Measurements from ENCODE around the gene UGT1A5. TPM values are rescaled to one million over a fixed set of nuclear protein-coding genes. Genes with fewer than 3 reads are reported as not detected.

The UGT1A5 gene
- polyA plus RNA-seq, 1 donor from 2014 or later: not detected

GRCh38 chr2:233802132-233802815 lies 89.6 kb downstream of the UGT1A5 start:
- no peak overlapping the region for H3K4me3 ChIP-seq (ENCODE audit: low read length)
- H3K4me2 ChIP-seq (ENCODE audit: low read length): no peak overlapping the region
- H3F3A ChIP-seq (ENCODE audit: insufficient read depth, low read length, poor library complexity, severe bottlenecking): no peaks in the 10 kb centered on the region
- H3K79me2 ChIP-seq (replicated peaks; ENCODE audit: insufficient read depth, low read length): no peaks in the 10 kb centered on the region
- H3K9me2 ChIP-seq (ENCODE audit: insufficient read depth, low read length): no peaks in the 10 kb centered on the region
- H3K27me3 ChIP-seq (ENCODE audit: insufficient read depth, low read depth, low read length): no peaks in the 10 kb centered on the region
- no peaks in the 10 kb centered on the region for H3K36me3 ChIP-seq (ENCODE audit: insufficient read depth, low read length)
- no peak overlapping the region for H2AFZ ChIP-seq (ENCODE audit: low read depth, low read length)
- no peak for TF ChIP-seq EP300 (conservative IDR thresholded peaks at IDR 0.05; ENCODE audit: poor library complexity, severe bottlenecking)
- TF ChIP-seq SMC3 (conservative IDR thresholded peaks at IDR 0.05; ENCODE audit: poor library complexity): no peak
- no peak for TF ChIP-seq RAD21 (conservative IDR thresholded peaks at IDR 0.05)
- TF ChIP-seq MXI1 (conservative IDR thresholded peaks at IDR 0.05; ENCODE audit: poor library complexity, severe bottlenecking): no peak
- no peak for TF ChIP-seq EZH2 (IDR thresholded peaks at IDR 0.05; ENCODE audit: borderline replicate concordance, insufficient read depth, low read length, poor library complexity, severe bottlenecking)
- TF ChIP-seq REST (IDR thresholded peaks at IDR 0.05; ENCODE audit: borderline replicate concordance): no peak
- TF ChIP-seq CTCF (IDR thresholded peaks at IDR 0.05; ENCODE audit: poor library complexity, severe bottlenecking): no peak
- TF ChIP-seq POLR2AphosphoS5 (IDR thresholded peaks at IDR 0.05): no peak
- TF ChIP-seq TAF1 (IDR thresholded peaks at IDR 0.05; ENCODE audit: low read depth): no peak
- H4K20me1 ChIP-seq (ENCODE audit: insufficient read depth): no peaks in the 10 kb centered on the region
- H3K9me3 ChIP-seq (ENCODE audit: low read length): no peaks in the 10 kb centered on the region
- H3K27ac ChIP-seq (ENCODE audit: low read length): no peak overlapping the region
- H3K9ac ChIP-seq (ENCODE audit: low read length): no peak overlapping the region

GRCh38 chr2:233803292-233803911 lies 90.7 kb downstream of the UGT1A5 start:
- no peak overlapping the region for H3K9ac ChIP-seq (ENCODE audit: low read length)
- H3K36me3 ChIP-seq (ENCODE audit: insufficient read depth, low read length): no peaks in the 10 kb centered on the region
- no peak overlapping the region for H3K4me2 ChIP-seq (ENCODE audit: low read length)
- TF ChIP-seq RAD21 (conservative IDR thresholded peaks at IDR 0.05): no peak
- no peak for TF ChIP-seq MXI1 (conservative IDR thresholded peaks at IDR 0.05; ENCODE audit: poor library complexity, severe bottlenecking)
- no peak for TF ChIP-seq EZH2 (IDR thresholded peaks at IDR 0.05; ENCODE audit: borderline replicate concordance, insufficient read depth, low read length, poor library complexity, severe bottlenecking)
- no peak for TF ChIP-seq CTCF (IDR thresholded peaks at IDR 0.05; ENCODE audit: poor library complexity, severe bottlenecking)
- no peak for TF ChIP-seq EP300 (conservative IDR thresholded peaks at IDR 0.05; ENCODE audit: poor library complexity, severe bottlenecking)
- TF ChIP-seq TAF1 (IDR thresholded peaks at IDR 0.05; ENCODE audit: low read depth): no peak
- TF ChIP-seq SMC3 (conservative IDR thresholded peaks at IDR 0.05; ENCODE audit: poor library complexity): no peak
- TF ChIP-seq REST (IDR thresholded peaks at IDR 0.05; ENCODE audit: borderline replicate concordance): no peak
- TF ChIP-seq POLR2AphosphoS5 (IDR thresholded peaks at IDR 0.05): no peak
- H4K20me1 ChIP-seq (ENCODE audit: insufficient read depth): no peaks in the 10 kb centered on the region
- no peaks in the 10 kb centered on the region for H3K9me2 ChIP-seq (ENCODE audit: insufficient read depth, low read length)
- H3K9me3 ChIP-seq (ENCODE audit: low read length): no peaks in the 10 kb centered on the region
- H3K4me3 ChIP-seq (ENCODE audit: low read length): no peak overlapping the region
- H2AFZ ChIP-seq (ENCODE audit: low read depth, low read length): no peak overlapping the region
- no peak overlapping the region for H3K27ac ChIP-seq (ENCODE audit: low read length)
- no peaks in the 10 kb centered on the region for H3F3A ChIP-seq (ENCODE audit: insufficient read depth, low read length, poor library complexity, severe bottlenecking)
- H3K79me2 ChIP-seq (replicated peaks; ENCODE audit: insufficient read depth, low read length): no peaks in the 10 kb centered on the region
- no peaks in the 10 kb centered on the region for H3K27me3 ChIP-seq (ENCODE audit: insufficient read depth, low read depth, low read length)

All from neural cell (in vitro differentiated cells).